Suprapubic skin (tissue), 3 donors: ENCODE measurements around the gene TULP4.

ENCODE experiments used
- CTCF ChIP-seq, 2 donors: fragments of 200-600 bp in 1 of 2; fragments of 450-650 bp in 1 of 2; sonication (generic) in 1 of 2; IDR thresholded peaks; one replicate each; pipeline ENCODE4 v1.5.1; 2016 to 2019; ENCODE audit warnings: antibody characterized with exemption in 2 of 2, mild to moderate bottlenecking in 1 of 2, moderate library complexity in 1 of 2
- POLR2AphosphoS5 ChIP-seq, 3 donors: sonication (generic); formaldehyde crosslinking; IDR thresholded peaks; one replicate each; pipeline ENCODE4 v1.6.1; 2017; ENCODE audit warnings: antibody characterized with exemption in 3 of 3

GRCh38 chr6:158323561-158323958 is 11.3 kb downstream of the TULP4 start:
- TF ChIP-seq CTCF (IDR thresholded peaks at IDR 0.05) (no peak), POLR2AphosphoS5 (IDR thresholded peaks at IDR 0.05) (no peak)
